HK-2 (cell line): Measurements from ENCODE around the gene TMX1.
A peak's percentile ranks its signal among the peaks of the same experiment; 100 is the strongest.

Experiments used
- DNase-seq: peaks from one replicate; pipeline ENCODE4 v3.0.0-alpha.2; 2018; ENCODE audit not compliant: unreplicated experiment

Gene TMX1

DNA sequence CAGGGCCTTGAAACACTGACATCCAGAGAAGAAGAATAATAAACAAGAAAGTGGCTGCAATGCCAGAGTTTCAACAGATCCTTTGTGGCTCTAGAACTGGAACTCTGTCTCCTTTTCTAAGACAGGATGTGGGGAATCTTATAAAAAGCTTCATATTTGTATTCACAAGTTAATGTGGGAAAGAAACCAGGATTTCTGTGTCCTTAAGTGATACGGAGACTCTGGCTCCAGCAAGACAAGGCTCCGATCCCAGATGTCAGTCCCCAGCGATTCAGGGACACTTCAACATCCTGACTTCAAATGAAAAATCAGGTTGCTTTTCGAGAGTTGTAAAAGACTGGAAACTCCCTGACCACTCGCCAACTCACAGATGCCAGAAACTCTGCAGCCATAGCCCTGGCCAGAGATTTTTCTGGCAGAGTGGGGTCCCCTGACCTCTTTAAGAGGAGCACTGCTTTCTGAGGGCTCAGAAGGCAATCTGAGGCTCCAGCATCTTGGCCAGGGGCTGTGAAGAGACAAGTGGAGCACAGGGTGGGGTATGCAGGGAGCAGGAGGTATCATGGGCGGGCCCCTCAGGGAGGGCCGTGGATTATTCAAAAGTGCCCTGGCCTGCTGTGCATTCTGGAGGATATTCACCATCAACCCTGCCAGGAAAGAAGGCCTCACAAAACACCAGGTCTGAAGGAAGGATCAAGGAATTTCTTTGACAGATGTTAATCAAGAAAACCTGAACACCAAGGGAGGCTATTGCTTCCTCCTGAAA is 53.3 kb downstream of the TMX1 start:
- no peak for DNase-seq

DNA sequence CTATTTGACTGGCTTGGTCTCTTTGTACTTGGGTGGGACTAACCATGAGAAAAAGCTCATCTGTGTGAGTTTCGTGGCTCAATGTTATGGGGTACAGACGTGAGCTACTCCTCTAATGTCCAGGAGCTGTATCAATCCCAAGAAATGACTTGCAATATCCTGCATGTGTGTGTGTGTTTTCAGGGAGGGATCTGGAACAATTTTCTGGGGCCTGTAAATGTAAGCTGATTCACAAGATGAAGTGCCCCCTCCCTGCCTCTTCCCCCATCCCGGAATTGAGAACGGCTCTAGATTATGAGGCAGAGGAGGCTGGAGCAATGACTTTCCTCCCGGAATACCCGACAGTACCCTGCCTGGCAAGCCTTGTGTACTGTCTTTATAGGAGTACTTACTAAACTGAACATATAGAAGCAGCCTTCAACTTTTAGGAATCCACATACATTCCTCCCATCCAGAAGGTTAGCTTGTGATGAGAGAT is 53.9 kb downstream of the TMX1 start:
- no peak for DNase-seq

DNA sequence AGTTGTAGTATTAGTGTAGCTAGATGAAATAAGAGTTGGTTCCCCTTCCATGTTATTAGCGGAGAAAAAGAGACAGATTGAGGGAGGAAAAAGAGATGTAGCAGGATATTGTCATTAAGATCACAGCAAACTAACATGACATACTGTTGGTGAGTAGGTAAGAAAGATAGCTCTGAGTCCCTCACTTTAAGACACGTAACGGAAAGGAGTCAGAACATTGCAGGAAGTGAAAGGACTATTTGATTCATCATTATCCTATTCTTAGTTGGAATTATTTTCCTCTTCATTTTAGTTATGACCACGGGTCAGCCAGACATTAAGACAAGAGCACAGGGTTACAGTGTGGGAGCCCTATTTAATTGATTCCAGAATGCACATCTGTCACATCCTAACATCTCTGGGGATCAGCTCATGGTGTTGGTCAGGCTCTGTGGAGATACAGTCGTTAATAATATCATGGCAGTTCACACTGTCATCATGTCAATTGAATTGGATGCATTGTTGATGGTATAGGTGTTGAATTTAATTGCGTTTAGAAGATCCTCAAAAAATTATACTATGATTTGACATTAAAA is 55.0 kb downstream of the TMX1 start:
- DNase-seq = no peak

DNA sequence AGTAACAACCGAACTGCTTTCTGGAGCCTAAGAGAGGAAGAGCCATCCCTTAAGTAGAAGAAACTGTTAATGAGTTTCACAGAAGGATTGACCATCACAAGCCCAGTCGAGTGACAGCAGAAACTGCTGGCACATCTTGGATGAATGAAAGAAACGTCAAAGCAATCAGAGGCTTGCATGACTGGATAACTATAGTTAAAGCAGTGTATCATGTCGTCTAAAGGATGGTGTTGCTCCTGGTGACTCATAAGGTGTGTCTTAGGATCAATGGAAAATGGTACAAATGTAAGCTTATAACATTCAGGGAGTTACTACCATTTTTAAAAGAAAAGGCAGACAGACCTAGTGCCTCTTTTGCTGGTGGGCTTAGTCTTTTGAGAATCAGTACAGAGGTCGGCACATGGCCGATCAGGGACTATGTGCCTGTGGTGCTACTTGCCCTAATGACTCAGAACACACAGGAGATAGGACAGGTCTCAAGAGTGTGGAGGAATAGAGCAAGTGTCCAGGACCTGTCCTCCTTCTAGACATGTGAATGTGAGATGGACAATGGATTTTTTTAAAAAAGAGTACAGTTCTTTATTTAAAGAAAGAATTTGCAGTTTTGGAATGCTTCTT is 55.7 kb downstream of the TMX1 start:
- no peak for DNase-seq

DNA sequence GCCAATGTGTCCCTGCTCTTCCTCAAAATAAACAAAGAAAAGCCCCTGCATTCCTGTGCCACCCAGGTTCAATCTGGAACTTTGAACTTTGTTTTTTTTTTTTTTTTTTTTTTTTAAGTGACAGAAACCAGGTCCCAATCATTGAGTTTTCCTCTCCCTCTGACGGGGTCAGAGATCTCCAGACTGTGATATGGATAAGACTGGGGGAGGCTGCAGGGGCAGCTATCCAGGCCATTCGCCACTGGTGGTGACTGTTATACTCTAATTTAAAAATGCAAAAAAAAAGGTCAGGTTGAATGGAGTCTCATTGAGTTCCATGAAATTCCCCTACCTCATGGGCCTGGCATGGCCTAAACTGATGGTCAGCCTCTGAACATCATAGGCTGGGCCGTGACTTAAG is 57.0 kb downstream of the TMX1 start:
- no peak for DNase-seq

DNA sequence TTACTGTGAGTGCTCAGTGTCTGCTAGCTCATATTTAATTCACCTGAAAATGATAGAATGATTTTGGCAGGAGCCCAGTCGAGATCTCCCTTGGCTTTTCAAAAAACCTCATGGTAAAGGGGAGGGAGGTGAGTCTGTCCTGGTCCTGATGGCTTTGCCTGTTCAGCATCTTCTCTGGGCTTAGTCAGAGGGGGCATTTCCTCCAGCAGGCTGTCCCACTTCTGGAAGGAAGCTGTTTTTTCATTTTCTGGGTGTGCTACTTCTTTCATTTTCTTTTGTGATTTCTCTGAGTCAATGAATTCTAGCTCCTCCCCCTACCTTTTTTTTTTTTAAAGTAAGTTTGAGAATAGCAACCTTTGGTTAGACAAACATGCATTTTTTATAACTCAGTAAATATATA is 58.8 kb downstream of the TMX1 start:
- DNase-seq = no peak

DNA sequence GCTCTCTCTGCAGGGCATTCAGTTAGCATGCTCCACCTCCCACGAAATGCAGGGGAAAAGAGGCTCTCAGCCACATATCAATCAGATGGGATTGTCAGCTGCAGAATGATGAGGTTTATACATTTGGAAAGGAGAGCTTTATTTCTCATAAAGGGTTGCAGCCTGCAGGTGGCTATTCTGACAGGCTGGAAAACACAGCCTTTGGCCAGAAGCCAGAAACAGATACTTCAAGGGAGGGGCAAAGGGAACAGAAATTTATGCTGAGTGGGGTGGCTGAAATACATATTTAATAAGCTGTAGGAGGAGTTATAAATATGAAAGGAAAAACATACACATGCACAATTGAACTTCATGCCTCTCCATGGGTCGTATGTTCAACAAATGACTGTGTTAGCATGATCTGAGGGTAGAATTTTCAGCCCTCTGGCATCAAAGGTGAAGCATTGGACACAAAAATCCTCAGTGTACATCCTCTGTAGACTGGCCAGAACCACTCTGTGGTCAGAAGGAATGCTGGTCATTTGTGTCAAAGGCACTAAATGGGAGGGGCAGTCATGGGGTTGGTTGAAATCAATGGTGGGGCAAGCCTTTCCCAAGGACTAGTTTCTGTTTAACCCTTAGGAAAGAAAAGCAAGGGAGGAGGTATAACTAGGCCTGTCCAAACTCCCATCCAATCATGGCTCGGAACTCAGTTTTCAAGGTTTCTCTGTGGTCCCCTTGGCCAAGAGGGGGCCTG is 62.4 kb downstream of the TMX1 start:
- DNase-seq = peak; percentile 48

DNA sequence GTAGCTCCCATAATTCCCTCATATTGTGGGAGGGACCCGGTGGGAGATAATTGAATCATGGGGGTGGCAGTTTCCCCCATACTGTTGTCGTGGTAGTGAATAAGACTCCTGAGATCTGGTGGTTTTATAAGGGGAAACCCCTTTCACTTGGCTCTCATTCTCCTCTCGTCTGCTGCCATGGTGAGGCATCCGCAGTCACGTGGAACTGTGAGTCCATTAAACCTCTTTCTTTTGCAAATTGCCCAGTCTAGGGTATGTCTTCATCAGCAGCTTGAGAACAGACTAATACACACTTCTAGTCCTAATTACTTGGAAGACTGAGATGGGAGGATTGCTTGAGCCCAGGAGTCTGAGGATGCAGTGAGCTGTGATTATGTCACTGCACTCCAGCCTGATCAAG is 64.4 kb downstream of the TMX1 start:
- peak; percentile 70 for DNase-seq

DNA sequence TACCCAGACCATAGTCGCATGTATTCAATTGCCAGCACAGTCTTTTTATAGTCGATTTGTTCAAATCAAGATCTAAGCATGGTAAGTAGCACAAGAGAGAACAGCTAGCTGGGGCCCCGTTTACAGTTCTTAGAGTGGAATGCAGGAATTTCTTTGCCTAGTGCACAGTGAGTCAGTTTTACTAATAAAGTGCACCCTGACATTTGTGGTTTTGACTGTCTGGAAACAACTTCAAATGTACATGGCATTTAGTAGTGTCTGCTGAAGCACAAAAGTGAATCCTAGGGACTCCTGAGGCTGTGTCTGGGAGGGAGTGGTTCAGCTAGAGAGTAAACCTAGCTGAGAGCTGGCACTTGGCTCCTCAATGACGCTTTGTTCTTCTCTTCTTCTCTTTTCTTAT is 64.9 kb downstream of the TMX1 start:
- DNase-seq = peak; percentile 50

DNA sequence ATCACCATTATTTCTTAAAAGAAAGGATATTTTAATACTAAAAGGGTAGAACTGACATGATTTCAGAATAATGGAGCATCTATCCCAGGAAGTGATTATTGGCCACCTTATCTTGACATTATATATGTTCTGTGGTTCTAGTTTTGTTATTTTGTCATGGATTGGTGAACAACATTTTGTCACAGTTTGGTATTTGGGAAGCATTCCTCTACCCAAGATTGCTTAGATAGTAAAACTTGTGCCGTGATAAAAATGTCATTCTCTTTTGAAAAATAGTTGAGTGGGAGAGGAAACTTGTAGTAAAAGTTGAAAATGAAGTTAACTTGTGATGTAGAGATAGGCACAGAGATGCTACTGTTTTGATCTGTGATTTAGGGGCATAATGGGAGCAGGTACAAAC is 65.7 kb downstream of the TMX1 start:
- no peak for DNase-seq
